ELF-1 (cell line): ENCODE data around the gene DSTYK.
"Not testable (repeated sequence)": the region's sequence is repeated elsewhere in the genome, so short reads cannot be mapped to it uniquely, and the experiment has no call there.

Experiments used
- DNase-seq: peaks from one replicate; pipeline ENCODE4 v3.0.0-alpha.2; 2016; ENCODE audit warnings: low read depth, low spot score

DSTYK gene

GRCh38 chr1:205241366-205242030 is 30.0 kb upstream of the DSTYK start:
- DNase-seq: no peak

DNA sequence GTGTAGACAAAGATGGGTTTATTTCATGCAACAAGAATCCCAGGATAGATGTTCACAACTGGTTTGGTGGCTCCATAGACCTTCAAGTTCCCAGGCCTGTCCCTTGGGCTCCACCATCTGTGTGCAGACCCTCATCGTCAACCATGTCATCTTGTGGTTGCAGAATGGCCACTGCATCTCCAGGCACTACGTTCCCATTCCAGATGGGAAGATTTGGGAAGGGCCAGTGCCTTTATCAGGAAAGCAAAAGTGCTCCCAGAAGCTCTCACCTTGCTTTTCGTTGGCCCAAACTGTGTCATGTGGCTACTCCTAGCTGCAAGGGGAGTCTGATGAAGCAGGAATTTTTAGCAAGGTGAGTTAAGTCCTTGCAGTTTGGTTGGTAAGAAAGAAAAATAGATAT is 29.1 kb upstream of the DSTYK start:
- no peak for DNase-seq

DNA sequence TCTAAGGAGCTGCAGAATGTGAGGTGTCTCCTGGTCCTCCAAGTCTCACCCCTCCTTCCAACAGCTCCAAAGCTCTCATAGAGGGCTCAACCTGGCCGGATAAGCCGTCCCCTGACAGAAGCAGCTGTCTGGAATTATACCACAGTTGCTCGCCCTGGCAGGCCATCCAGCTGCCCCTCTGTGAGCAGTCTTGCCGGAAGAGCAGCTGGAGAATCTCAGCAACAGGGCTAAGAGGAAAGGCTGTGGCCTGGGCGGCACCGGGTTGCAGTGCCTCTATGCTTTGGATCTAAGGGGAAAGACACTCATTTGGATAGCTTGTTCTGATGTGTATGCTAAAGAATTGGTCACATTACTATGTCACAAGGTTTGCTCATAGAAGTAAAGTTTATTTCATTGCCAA is 28.6 kb upstream of the DSTYK start:
- DNase-seq: no peak

- DNase-seq: no peak
Measured at GRCh38 chr1:205239078-205239477, 27.6 kb upstream of the DSTYK start.

DNA sequence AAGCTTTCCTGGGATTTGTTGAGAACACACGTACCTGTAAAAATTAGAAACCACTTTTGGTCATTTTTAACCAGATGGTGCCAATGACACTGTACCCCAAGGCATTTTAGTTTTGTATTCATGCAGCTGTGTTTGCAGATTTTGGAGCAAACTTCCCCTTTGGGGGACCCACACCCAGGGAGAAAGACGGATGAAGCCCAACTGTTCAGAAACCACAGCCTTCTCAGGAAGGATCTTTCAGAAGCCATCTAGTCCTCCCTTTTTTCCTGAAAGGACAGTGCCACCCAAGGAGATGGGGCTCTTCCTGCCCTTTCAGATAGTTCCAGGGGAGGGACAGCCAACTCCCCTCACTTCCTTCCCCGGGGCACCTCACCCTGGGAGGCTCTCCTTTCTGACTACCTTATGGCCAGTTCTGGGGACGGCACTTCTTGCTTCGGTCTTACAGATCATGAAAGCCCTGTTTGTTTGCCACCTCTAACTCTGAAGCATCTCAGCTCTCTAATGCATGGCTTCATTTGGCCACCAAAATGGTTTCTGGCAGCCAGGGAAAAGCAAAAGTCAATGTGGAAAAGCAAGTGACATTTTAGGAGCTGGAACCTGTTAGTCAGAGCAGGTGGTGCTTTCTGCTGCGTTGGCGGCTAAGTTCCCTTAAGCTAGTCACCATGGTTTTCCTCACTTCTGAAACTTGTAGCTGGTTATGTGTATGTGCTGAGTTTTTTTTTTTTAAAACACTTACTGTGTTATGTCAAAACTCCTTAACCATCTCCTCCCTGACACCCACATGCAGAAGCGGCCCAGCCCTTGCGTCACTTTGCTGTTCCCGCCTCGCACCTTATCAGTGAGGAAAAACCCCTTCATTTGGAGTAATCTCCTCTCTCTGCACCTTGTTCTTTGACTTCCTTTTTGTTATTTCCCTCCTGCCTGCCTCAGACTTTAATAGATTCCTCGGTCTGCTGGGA is 26.3 kb upstream of the DSTYK start:
- DNase-seq: no peak

- no peak for DNase-seq
Measured at GRCh38 chr1:205236951-205237475, 25.5 kb upstream of the DSTYK start.

- DNase-seq: no peak
Measured at GRCh38 chr1:205236526-205236925, 25.0 kb upstream of the DSTYK start.

DNA sequence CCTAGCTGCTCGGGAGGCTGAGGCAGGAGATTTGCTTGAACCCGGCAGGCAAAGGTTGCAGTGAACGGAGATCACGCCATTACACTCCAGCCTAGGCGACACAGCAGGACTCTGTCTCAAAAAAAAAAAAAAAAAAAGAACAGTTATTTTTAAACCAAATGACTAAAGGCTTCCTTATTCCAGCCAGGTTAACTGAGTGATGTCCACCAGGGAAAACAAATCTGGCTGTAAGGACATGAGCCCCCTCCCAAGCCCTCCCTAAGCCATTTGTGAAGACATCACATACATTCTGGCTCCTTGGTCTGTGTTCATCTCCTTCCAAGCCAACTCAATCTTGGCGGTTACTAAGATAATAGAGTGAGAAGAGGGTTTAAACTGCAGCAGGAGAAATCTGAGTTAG is 24.4 kb upstream of the DSTYK start:
- no peak for DNase-seq

DNA sequence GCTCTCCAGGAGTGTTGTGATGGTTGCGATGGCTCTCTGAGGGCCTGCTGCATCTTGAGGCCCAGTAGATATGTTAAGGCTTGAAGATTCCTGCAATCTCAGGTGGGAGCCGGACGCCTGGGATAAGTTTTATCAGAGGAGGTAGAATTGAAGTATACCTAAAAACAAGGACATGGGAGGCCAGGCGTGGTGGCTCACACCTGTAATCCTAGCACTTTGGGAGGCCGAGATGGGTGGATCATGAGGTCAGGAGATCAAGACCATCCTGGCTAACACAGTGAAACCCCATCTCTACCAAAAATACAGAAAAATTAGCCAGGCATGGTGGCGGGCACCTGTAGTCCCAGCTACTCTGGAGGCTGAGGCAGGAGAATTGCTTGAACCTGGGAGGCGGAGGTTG is 22.5 kb upstream of the DSTYK start:
- not testable (repeated sequence) for DNase-seq

DNA sequence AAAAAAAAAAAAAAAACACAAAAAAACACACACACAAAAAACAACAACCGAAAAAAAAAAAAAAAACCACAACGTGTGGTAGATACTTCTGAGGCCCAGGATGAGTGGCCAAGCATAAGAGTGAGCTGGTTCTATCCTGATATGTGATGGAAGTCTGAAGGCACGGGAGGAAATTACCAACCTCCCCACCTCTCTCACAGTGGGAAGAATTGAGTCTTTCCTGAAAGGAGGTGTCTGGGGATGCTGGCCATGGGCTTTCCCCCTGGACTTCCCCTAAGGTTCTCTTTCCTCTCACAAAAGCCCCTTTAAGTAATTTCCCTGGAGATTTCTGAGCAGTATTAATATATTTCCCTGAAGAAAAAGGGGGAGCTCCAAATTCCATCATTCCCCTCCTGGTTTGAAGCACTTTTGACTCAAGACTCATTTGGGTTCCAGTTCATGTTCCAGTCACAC is 21.5 kb upstream of the DSTYK start:
- DNase-seq: no peak

GRCh38 chr1:205232127-205232820 is 20.8 kb upstream of the DSTYK start:
- DNase-seq: no peak

DNA sequence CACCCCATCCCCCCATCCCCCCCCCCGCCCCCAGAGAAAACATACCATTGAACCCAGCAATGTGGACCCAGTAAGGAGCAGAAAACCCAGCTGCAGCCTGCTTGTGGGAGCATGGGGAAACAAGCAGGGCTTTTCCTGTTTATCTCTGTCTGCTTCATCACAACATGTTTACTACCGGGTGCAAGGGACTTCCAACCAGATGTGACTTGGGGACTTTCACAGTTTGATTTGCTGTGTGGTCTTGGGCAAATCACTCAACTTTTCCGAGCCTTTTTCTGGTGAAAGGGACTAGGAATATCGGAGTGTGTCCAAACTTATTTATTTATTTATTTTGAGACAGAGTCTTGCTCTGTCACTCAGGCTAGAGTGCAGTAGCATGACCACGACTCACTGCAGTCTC is 19.5 kb upstream of the DSTYK start:
- DNase-seq: no peak

GRCh38 chr1:205229916-205230700 is 18.6 kb upstream of the DSTYK start:
- DNase-seq: no peak

DNA sequence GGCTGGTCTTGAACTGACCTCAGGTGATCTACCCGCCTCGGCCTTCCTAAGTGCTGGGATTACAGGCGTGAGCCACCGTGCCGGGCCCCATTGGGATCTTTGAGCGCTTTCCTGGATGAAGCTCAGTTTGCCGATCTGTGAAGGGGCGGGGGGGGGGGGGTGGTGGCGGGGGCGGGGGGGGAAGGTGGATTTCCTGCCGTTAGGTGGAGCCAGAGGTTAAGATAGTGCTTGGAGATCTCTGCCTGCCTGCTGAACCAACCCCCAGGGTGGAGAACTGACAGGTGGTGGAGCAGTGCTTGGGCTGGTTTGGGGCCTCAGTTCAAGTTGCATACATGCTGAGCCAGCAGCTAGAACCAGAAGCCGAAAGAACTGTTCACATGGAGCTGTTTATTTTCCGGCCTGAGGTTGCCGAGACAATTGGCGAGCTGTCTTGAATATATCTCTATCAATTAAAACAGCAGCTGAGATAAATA is 17.9 kb upstream of the DSTYK start:
- DNase-seq: peak; percentile 82

DNA sequence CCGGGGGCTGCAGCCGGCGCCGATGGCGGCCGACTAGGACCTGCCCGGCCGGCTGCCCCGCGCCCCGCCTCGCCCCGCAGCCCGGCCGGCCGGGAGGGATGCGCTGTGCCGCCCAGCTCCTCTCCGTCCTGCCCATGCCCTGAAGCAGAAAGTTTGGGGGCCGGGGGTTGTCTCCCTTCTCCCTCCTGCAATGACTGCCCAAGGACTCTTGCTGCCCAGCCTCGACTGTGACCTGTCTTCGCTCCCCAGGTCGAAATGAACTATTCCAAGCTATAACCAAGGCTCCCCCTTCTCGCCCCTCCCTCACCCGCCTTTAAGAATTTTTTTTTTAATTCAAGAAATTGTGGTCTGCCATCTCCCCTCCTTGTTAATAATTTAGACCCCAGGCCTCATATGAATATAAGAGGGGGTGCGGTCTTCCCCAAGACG is 16.6 kb upstream of the DSTYK start:
- no peak for DNase-seq

DNA sequence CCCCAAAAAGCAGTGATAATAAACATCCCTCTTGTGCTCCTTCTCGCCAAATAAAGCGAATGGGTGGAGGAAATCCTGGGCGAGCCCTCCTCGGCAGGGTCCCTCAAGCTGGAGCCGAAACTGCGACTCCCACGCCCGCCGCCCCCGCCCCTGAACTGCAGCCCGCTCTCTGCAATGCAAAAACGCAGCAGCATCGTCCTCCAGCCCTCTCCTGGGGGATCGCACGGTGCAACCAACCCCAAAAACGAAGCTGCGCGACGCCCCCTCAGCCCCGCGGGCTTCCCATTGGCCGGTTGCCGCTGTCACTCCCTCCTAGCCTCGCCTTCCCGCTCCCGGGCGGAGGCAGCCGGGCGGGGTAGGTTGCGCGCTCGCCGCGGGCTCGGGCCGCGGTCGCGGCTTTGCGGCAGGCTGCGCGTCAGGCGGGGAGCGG is 16.1 kb upstream of the DSTYK start, which contains the start of gene TMCC2:
Gene TMCC2, plus strand, starts transcription at position 363 of the 430 bp plus-strand sequence. CDS start 619 bp downstream, outside the sequence.
- peak; percentile 95 for DNase-seq

GRCh38 chr1:205226868-205227583 is 15.5 kb upstream of the DSTYK start:
- DNase-seq: no peak

GRCh38 chr1:205225901-205226765 is 14.6 kb upstream of the DSTYK start:
- DNase-seq: no peak

- no peak for DNase-seq
Measured at GRCh38 chr1:205224736-205225135, 13.2 kb upstream of the DSTYK start.
